ENCODE data around the gene TANGO6. TPM values are rescaled to one million over a fixed set of nuclear protein-coding genes. Genes with fewer than 3 reads are reported as not detected.

The TANGO6 gene
- total RNA-seq, 1 experiment from 2014 or later: 16.7 TPM

DNA sequence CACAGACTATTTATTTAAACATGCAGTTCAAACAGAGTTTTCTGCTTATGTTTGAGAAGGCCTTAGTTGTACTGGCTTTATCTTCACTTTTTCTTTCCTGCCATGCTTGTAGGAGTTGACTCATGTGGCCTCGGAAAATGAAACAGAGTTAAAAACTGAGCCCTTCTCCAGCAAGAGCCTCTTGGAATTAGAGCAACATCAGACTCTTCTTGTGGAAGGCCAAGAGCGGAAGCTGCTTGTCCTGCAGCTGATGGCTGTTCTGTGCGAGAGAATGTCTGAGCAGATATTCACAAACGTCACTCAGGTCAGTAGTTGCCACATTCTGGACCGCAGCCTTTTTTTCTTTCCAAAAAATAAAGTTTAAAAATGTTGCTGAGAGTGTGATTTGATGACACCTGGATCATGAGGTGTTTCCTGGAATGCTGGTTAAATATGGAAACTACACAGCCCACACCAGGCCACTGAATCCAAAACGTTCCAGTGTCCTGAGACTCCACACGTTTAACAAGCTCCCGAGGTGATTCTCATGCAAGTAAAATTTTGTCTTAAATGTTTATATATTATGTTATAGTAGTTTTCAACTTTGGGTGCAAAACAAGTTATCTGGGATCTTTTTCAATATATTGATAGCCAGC, 65.9 kb downstream of the TANGO6 start:
- Histone ChIP-seq H3K36me3 (replicated peaks; ENCODE audit: control insufficient read depth, insufficient read depth, low read length) (no peaks in the 10 kb centered on the region; the same call in 1 of the 2 replicates), H3K27me3 (ENCODE audit: control insufficient read depth, insufficient read depth, low read length) (no peaks in the 10 kb centered on the region), H3K4me3 (ENCODE audit: insufficient read depth, low read depth, low read length) (no peak overlapping the region)
- DNase-seq: no peak

- no peaks in the 10 kb centered on the region for H3K27me3 ChIP-seq (ENCODE audit: control insufficient read depth, insufficient read depth, low read length)
- H3K4me3 ChIP-seq (ENCODE audit: insufficient read depth, low read depth, low read length): no peak overlapping the region
- DNase-seq: no peak
- no peaks in the 10 kb centered on the region; the same call in 1 of the 2 replicates for H3K36me3 ChIP-seq (replicated peaks; ENCODE audit: control insufficient read depth, insufficient read depth, low read length)
Observed at GRCh38 chr16:68910051-68910450, 66.7 kb downstream of the TANGO6 start.

DNA sequence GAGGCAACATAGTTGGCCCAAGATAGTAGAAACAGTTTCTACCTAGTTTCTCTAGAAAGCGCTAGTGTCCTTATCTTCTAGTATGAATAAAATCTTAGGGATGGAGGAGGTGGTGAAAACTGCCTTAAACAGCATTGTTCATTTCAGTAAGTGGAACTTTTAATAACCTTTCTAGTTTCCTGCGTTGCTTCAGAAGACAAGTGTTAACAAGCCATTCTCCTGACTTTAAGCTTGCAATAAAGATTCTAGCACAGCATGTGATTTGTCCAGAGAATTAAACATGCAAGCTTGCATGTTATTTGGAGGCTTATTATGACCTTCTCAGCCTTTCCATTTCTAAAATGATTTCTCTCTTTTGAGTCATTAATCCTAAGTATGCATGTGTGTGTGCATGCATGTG, 72.3 kb downstream of the TANGO6 start:
- Histone ChIP-seq H3K4me3 (ENCODE audit: insufficient read depth, low read depth, low read length) (no peak overlapping the region), H3K36me3 (replicated peaks; ENCODE audit: control insufficient read depth, insufficient read depth, low read length) (no peaks in the 10 kb centered on the region), H3K27me3 (ENCODE audit: control insufficient read depth, insufficient read depth, low read length) (no peaks in the 10 kb centered on the region)
- DNase-seq: no peak

DNA sequence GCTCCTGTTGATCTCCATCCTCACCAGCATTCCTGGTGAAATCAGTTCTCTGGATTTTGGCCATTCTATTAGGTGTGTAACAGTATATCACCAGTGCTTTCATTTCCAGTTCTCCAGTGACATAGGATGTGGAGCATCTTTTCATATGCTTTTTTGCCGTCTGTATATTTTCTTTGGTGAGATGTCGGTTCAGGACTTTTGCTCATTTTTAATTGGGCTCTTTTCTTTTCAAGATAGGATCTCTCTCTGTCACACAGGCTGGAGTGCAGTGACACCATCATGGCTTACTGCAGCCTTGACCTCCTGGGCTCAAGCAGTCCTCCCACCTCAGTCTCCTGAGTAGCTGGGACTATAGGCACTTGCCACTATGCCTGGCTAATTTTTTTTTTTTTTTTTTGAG, 74.2 kb downstream of the TANGO6 start:
- DNase-seq: no peak
- no peaks in the 10 kb centered on the region for H3K36me3 ChIP-seq (replicated peaks; ENCODE audit: control insufficient read depth, insufficient read depth, low read length)

DNA sequence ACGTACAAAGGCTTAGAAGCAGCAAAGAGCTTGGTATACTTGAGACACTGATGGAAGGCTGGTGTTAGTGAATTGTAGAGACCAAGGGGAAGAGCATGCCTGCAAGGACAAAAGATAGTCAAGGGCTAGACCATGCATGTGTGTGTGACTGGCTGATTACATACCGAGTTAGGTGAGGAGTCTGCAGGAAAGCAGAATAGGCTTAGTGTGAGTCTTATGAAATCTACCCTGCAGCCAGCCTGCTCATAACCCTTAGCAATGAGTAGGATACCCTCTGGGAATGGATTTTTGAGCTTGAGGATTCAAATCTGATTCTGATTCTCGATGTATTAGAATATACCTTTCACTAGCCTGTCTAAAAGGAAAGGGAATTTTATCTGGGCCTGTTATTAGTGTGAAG, 77.0 kb downstream of the TANGO6 start:
- Histone ChIP-seq H3K4me3 (ENCODE audit: insufficient read depth, low read depth, low read length) (no peak overlapping the region), H3K27me3 (ENCODE audit: control insufficient read depth, insufficient read depth, low read length) (no peaks in the 10 kb centered on the region), H3K36me3 (replicated peaks; ENCODE audit: control insufficient read depth, insufficient read depth, low read length) (no peaks in the 10 kb centered on the region)
- DNase-seq: no peak

More for the DNA sequence above, 74.2 kb downstream of the TANGO6 start:
- Histone ChIP-seq H3K27me3 (ENCODE audit: control insufficient read depth, insufficient read depth, low read length) (no peaks in the 10 kb centered on the region), H3K4me3 (ENCODE audit: insufficient read depth, low read depth, low read length) (no peak overlapping the region)

- Histone ChIP-seq H3K4me3 (ENCODE audit: insufficient read depth, low read depth, low read length) (no peak overlapping the region), H3K27me3 (ENCODE audit: control insufficient read depth, insufficient read depth, low read length) (no peaks in the 10 kb centered on the region), H3K36me3 (replicated peaks; ENCODE audit: control insufficient read depth, insufficient read depth, low read length) (no peaks in the 10 kb centered on the region)
- DNase-seq: no peak
Observed at GRCh38 chr16:68921637-68922036, 78.3 kb downstream of the TANGO6 start.

- peaks cover 5% of the 10 kb centered on the region for H3K36me3 ChIP-seq (replicated peaks; ENCODE audit: control insufficient read depth, insufficient read depth, low read length)
- H3K4me3 ChIP-seq (ENCODE audit: insufficient read depth, low read depth, low read length): no peak overlapping the region
- H3K27me3 ChIP-seq (ENCODE audit: control insufficient read depth, insufficient read depth, low read length): no peaks in the 10 kb centered on the region
- DNase-seq: no peak
Observed at GRCh38 chr16:68923116-68923515, 79.8 kb downstream of the TANGO6 start.

DNA sequence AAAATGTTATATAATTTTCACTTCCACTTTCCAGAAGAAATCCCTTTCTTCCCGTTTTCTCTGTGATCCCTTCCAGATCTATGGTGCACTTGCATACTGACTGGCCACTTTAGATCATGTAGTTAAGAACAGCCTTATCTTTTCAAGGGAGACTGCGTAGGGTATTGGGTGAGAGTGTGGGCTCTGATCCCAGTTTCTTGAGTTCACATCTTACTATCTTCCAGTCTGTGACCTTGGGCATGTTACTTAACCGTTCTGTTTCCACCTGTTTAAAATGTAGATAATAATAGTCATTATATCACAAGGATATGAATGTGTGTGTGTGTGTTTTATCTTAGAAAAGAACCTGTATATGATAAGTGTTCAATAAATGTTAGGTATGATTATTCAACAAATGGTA, 83.7 kb downstream of the TANGO6 start:
- Histone ChIP-seq H3K36me3 (replicated peaks; ENCODE audit: control insufficient read depth, insufficient read depth, low read length) (peaks cover 7% of the 10 kb centered on the region), H3K27me3 (ENCODE audit: control insufficient read depth, insufficient read depth, low read length) (no peaks in the 10 kb centered on the region), H3K4me3 (ENCODE audit: insufficient read depth, low read depth, low read length) (no peak overlapping the region)
- DNase-seq: no peak

GRCh38 chr16:68931196-68931595, 87.9 kb downstream of the TANGO6 start:
- no peak for DNase-seq
- Histone ChIP-seq H3K27me3 (ENCODE audit: control insufficient read depth, insufficient read depth, low read length) (no peaks in the 10 kb centered on the region), H3K4me3 (ENCODE audit: insufficient read depth, low read depth, low read length) (no peak overlapping the region), H3K36me3 (replicated peaks; ENCODE audit: control insufficient read depth, insufficient read depth, low read length) (peaks cover 7% of the 10 kb centered on the region)

GRCh38 chr16:68934402-68934801, 91.1 kb downstream of the TANGO6 start:
- Histone ChIP-seq H3K27me3 (ENCODE audit: control insufficient read depth, insufficient read depth, low read length) (no peaks in the 10 kb centered on the region), H3K36me3 (replicated peaks; ENCODE audit: control insufficient read depth, insufficient read depth, low read length) (no peaks in the 10 kb centered on the region; the same call in 1 of the 2 replicates), H3K4me3 (ENCODE audit: insufficient read depth, low read depth, low read length) (no peak overlapping the region)
- no peak for DNase-seq

DNA sequence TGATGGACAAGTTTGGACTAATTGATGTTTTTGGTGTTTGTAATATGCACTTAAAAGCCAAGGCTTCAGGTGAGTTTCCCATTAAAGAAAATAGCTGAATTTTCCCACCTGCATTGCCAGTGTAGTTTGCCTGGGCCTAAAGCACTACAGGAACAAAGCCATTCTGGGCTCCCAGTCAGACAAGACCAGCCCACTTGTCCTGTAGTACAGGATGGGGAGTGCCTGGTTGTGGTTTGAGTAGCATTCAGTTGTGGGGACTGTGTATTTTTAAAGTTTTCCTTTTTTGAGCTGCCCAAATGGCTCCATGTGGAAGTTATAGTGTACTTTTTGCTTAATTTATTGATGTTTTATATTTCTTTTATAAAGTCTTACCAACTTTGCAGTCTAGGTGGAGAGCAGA, 91.7 kb downstream of the TANGO6 start:
- no peak for DNase-seq
- Histone ChIP-seq H3K27me3 (ENCODE audit: control insufficient read depth, insufficient read depth, low read length) (no peaks in the 10 kb centered on the region), H3K4me3 (ENCODE audit: insufficient read depth, low read depth, low read length) (no peak overlapping the region), H3K36me3 (replicated peaks; ENCODE audit: control insufficient read depth, insufficient read depth, low read length) (no peaks in the 10 kb centered on the region; the same call in 1 of the 2 replicates)

GRCh38 chr16:68936736-68937631, 93.7 kb downstream of the TANGO6 start:
- Histone ChIP-seq H3K4me3 (ENCODE audit: insufficient read depth, low read depth, low read length) (no peak overlapping the region), H3K36me3 (replicated peaks; ENCODE audit: control insufficient read depth, insufficient read depth, low read length) (no peaks in the 10 kb centered on the region), H3K27me3 (ENCODE audit: control insufficient read depth, insufficient read depth, low read length) (no peaks in the 10 kb centered on the region)
- DNase-seq: no peak

- no peaks in the 10 kb centered on the region for H3K27me3 ChIP-seq (ENCODE audit: control insufficient read depth, insufficient read depth, low read length)
- no peaks in the 10 kb centered on the region for H3K36me3 ChIP-seq (replicated peaks; ENCODE audit: control insufficient read depth, insufficient read depth, low read length)
- DNase-seq: no peak
- H3K4me3 ChIP-seq (ENCODE audit: insufficient read depth, low read depth, low read length): no peak overlapping the region
Observed at GRCh38 chr16:68939692-68940320, 96.5 kb downstream of the TANGO6 start.

- no peaks in the 10 kb centered on the region for H3K36me3 ChIP-seq (replicated peaks; ENCODE audit: control insufficient read depth, insufficient read depth, low read length)
Observed at GRCh38 chr16:68940816-68941215, 97.5 kb downstream of the TANGO6 start.

GRCh38 chr16:68943961-68944360, 100.6 kb downstream of the TANGO6 start:
- no peak for DNase-seq
- Histone ChIP-seq H3K27me3 (ENCODE audit: control insufficient read depth, insufficient read depth, low read length) (no peaks in the 10 kb centered on the region), H3K4me3 (ENCODE audit: insufficient read depth, low read depth, low read length) (no peak overlapping the region), H3K36me3 (replicated peaks; ENCODE audit: control insufficient read depth, insufficient read depth, low read length) (no peaks in the 10 kb centered on the region)

More at GRCh38 chr16:68940816-68941215, 97.5 kb downstream of the TANGO6 start:
- no peaks in the 10 kb centered on the region for H3K27me3 ChIP-seq (ENCODE audit: control insufficient read depth, insufficient read depth, low read length)
- no peak for DNase-seq
- no peak overlapping the region for H3K4me3 ChIP-seq (ENCODE audit: insufficient read depth, low read depth, low read length)

All from H7 (cell line).